WTC11 (cell line): ENCODE results near the gene IFNGR1.

ENCODE experiments used
- ATF6 ChIP-seq: sonication (generic); formaldehyde crosslinking; IDR thresholded peaks from 2 replicates; pipeline ENCODE4 v1.8.1; 2023; ENCODE audit warnings: mild to moderate bottlenecking, missing genetic modification reagents
- E2F4 ChIP-seq: sonication (generic); formaldehyde crosslinking; IDR thresholded peaks from 2 replicates; pipeline ENCODE4 v1.8.1; 2022; ENCODE audit warnings: low read depth, mild to moderate bottlenecking, moderate library complexity, missing genetic modification reagents, borderline replicate concordance
- NFYB ChIP-seq: sonication (generic); formaldehyde crosslinking; conservative IDR thresholded peaks from 2 replicates; pipeline ENCODE4 v1.8.0; 2022; ENCODE audit warnings: low read depth, missing genetic modification reagents
- SMAD3 ChIP-seq: sonication (generic); formaldehyde crosslinking; IDR thresholded peaks from 2 replicates; pipeline ENCODE4 v1.8.0; 2022; ENCODE audit warnings: missing genetic modification reagents, mild to moderate bottlenecking, borderline replicate concordance
- SMAD4 ChIP-seq: sonication (generic); formaldehyde crosslinking; IDR thresholded peaks from 2 replicates; pipeline ENCODE4 v1.8.0; 2022; ENCODE audit warnings: mild to moderate bottlenecking, missing genetic modification reagents
- SP1 ChIP-seq: sonication (generic); formaldehyde crosslinking; conservative IDR thresholded peaks from 2 replicates; pipeline ENCODE4 v1.8.1; 2022; ENCODE audit warnings: missing genetic modification reagents
- TP53 ChIP-seq: sonication (generic); formaldehyde crosslinking; IDR thresholded peaks from 2 replicates; pipeline ENCODE4 v1.8.1; 2023; ENCODE audit warnings: mild to moderate bottlenecking, missing genetic modification reagents
- ZNF416 ChIP-seq: fragments of 250-450 bp; sonication (Bioruptor Pico); IDR thresholded peaks from 2 replicates; pipeline ENCODE4 v1.9.0; 2021; ENCODE audit warnings: mild to moderate bottlenecking, inconsistent platforms
- TF ChIP-seq, protein P1 (sequence below): sonication (generic); formaldehyde crosslinking; conservative IDR thresholded peaks from 2 replicates; pipeline ENCODE4 v1.8.1; 2022; ENCODE audit warnings: mild to moderate bottlenecking, missing genetic modification reagents
- TF ChIP-seq, protein P2 (sequence below): fragments of 200-600 bp; IDR thresholded peaks from 2 replicates; pipeline ENCODE4 v1.8.0; 2022; ENCODE audit warnings: antibody characterized with exemption
- TF ChIP-seq, protein P3 (sequence below): sonication (generic); formaldehyde crosslinking; IDR thresholded peaks from 2 replicates; pipeline ENCODE4 v1.8.0; 2022; ENCODE audit warnings: mild to moderate bottlenecking, missing genetic modification reagents

GRCh38 chr6:137165375-137166246 lies 53.6 kb downstream of the IFNGR1 start:
- TF ChIP-seq ZNF416 (CRISPR knock-in tag) (no peak), NFYB (CRISPR knock-in tag) (no peak), TP53 (CRISPR knock-in tag) (no peak), E2F4 (CRISPR knock-in tag) (no peak), SMAD4 (CRISPR knock-in tag) (no peak), SMAD3 (CRISPR knock-in tag) (no peak), ATF6 (CRISPR knock-in tag) (no peak), SP1 (CRISPR knock-in tag) (no peak)
- TF ChIP-seq, protein P1, sequence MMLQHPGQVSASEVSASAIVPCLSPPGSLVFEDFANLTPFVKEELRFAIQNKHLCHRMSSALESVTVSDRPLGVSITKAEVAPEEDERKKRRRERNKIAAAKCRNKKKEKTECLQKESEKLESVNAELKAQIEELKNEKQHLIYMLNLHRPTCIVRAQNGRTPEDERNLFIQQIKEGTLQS (CRISPR knock-in tag), result no peak
- TF ChIP-seq, protein P2, sequence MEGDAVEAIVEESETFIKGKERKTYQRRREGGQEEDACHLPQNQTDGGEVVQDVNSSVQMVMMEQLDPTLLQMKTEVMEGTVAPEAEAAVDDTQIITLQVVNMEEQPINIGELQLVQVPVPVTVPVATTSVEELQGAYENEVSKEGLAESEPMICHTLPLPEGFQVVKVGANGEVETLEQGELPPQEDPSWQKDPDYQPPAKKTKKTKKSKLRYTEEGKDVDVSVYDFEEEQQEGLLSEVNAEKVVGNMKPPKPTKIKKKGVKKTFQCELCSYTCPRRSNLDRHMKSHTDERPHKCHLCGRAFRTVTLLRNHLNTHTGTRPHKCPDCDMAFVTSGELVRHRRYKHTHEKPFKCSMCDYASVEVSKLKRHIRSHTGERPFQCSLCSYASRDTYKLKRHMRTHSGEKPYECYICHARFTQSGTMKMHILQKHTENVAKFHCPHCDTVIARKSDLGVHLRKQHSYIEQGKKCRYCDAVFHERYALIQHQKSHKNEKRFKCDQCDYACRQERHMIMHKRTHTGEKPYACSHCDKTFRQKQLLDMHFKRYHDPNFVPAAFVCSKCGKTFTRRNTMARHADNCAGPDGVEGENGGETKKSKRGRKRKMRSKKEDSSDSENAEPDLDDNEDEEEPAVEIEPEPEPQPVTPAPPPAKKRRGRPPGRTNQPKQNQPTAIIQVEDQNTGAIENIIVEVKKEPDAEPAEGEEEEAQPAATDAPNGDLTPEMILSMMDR, result no peak
- TF ChIP-seq, protein P3, sequence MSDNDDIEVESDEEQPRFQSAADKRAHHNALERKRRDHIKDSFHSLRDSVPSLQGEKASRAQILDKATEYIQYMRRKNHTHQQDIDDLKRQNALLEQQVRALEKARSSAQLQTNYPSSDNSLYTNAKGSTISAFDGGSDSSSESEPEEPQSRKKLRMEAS (CRISPR knock-in tag), result no peak
